UCSD-AML1 (cell line): Measurements from ENCODE around the gene KNCN.

ENCODE experiments used
- DNase-seq: peaks from one replicate; lab custom pipeline; 2025; ENCODE audit not compliant: unreplicated experiment; lab: John Stamatoyannopoulos, UW

Gene KNCN

GRCh38 chr1:46569116-46569515, 17.7 kb upstream of the KNCN start:
- DNase-seq = no peak

GRCh38 chr1:46568461-46568891, 17.0 kb upstream of the KNCN start:
- DNase-seq = no peak

GRCh38 chr1:46563341-46563740, 11.9 kb upstream of the KNCN start:
- DNase-seq = no peak

- DNase-seq = no peak
Measured at GRCh38 chr1:46562498-46562897, 11.1 kb upstream of the KNCN start.

- no peak for DNase-seq
Measured at GRCh38 chr1:46558966-46559365, 7.5 kb upstream of the KNCN start.

GRCh38 chr1:46558141-46558963, 6.9 kb upstream of the KNCN start:
- DNase-seq = no peak

- no peak for DNase-seq
Measured at GRCh38 chr1:46557403-46557802, 6.0 kb upstream of the KNCN start.

GRCh38 chr1:46556822-46557221, 5.4 kb upstream of the KNCN start:
- no peak for DNase-seq

GRCh38 chr1:46555826-46556619, 4.6 kb upstream of the KNCN start:
- no peak for DNase-seq

GRCh38 chr1:46554597-46555381, 3.3 kb upstream of the KNCN start:
- DNase-seq = no peak

- no peak for DNase-seq
Measured at GRCh38 chr1:46554236-46554596, 2.8 kb upstream of the KNCN start.

GRCh38 chr1:46553506-46553905, 2.1 kb upstream of the KNCN start:
- no peak for DNase-seq

GRCh38 chr1:46552357-46553237, 1.1 kb upstream of the KNCN start:
- no peak for DNase-seq

GRCh38 chr1:46550751-46551231, 656 bp downstream of the KNCN start:
- no peak for DNase-seq

GRCh38 chr1:46549697-46550681, 1.5 kb downstream of the KNCN start:
- DNase-seq = no peak

- DNase-seq = no peak
Measured at GRCh38 chr1:46547481-46548383, 3.7 kb downstream of the KNCN start.

GRCh38 chr1:46546210-46546609, 5.2 kb downstream of the KNCN start:
- no peak for DNase-seq

GRCh38 chr1:46545784-46546183, 5.7 kb downstream of the KNCN start:
- no peak for DNase-seq
